Neural cell (in vitro differentiated cells): ENCODE results near the gene FAM20C. TPM values are rescaled to one million over a fixed set of nuclear protein-coding genes. Genes with fewer than 3 reads are reported as not detected.

Experiments
- H2AFZ ChIP-seq: fragments of 200-600, 300-800 bp; sonication (generic), shearing (Covaris generic); 2 replicates; pipeline ENCODE4 v1.6.0; 2014; ENCODE audit warnings: low read depth, mild to moderate bottlenecking, antibody characterized with exemption, low read length, moderate library complexity
- H3F3A ChIP-seq: fragments of 200-600 bp; shearing (Covaris generic); 2 replicates; pipeline ENCODE4 v1.6.1; 2016; ENCODE audit warnings: mild to moderate bottlenecking, moderate library complexity, mixed read lengths, antibody characterized with exemption, low read length; ENCODE audit not compliant: insufficient read depth, poor library complexity, severe bottlenecking
- H3K27ac ChIP-seq: fragments of 200-600, 300-800 bp; sonication (generic), shearing (Covaris generic); 2 replicates; pipeline ENCODE4 v1.5.1; 2014; ENCODE audit warnings: mild to moderate bottlenecking, low read length, moderate library complexity
- H3K27me3 ChIP-seq: fragments of 300-800, 200-600 bp; sonication (generic), shearing (Covaris generic); 2 replicates; pipeline ENCODE4 v1.6.0; 2014; ENCODE audit warnings: mild to moderate bottlenecking, low read depth, low read length, moderate library complexity; ENCODE audit not compliant: insufficient read depth
- H3K36me3 ChIP-seq: fragments of 300-800, 200-600 bp; sonication (generic), shearing (Covaris generic); 2 replicates; pipeline ENCODE4 v1.5.1; 2014; ENCODE audit warnings: mild to moderate bottlenecking, antibody characterized with exemption, low read length, moderate library complexity; ENCODE audit not compliant: insufficient read depth
- H3K4me2 ChIP-seq: fragments of 300-800, 200-600 bp; sonication (generic), shearing (Covaris generic); 2 replicates; pipeline ENCODE4 v1.6.0; 2014; ENCODE audit warnings: mild to moderate bottlenecking, low read length
- H3K4me3 ChIP-seq: fragments of 300-800, 200-600 bp; sonication (generic), shearing (Covaris generic); 2 replicates; pipeline ENCODE4 v1.5.1; 2014; ENCODE audit warnings: mild to moderate bottlenecking, low read length, moderate library complexity
- H3K79me2 ChIP-seq: fragments of 200-600 bp; shearing (Covaris generic); replicated peaks from 2 replicates; pipeline ENCODE4 v1.6.0; 2014; ENCODE audit warnings: mild to moderate bottlenecking, low read length, moderate library complexity; ENCODE audit not compliant: insufficient read depth
- H3K9ac ChIP-seq: fragments of 300-800, 200-600 bp; sonication (generic), shearing (Covaris generic); 2 replicates; pipeline ENCODE4 v1.6.1; 2016; ENCODE audit warnings: mild to moderate bottlenecking, low read length, mixed read lengths
- H3K9me2 ChIP-seq: fragments of 200-600 bp; shearing (Covaris generic); 2 replicates; pipeline ENCODE4 v1.6.1; 2016; ENCODE audit warnings: mild to moderate bottlenecking, low read length, mixed read lengths; ENCODE audit not compliant: insufficient read depth
- H3K9me3 ChIP-seq: fragments of 200-600, 300-800 bp; sonication (generic), shearing (Covaris generic); 2 replicates; pipeline ENCODE4 v1.6.1; 2016; ENCODE audit warnings: mild to moderate bottlenecking, mixed run types, low read length, moderate library complexity, mixed read lengths
- H4K20me1 ChIP-seq: fragments of 200-600 bp; shearing (Covaris generic); 2 replicates; pipeline ENCODE4 v1.6.1; 2016; ENCODE audit warnings: mild to moderate bottlenecking, mixed run types; ENCODE audit not compliant: insufficient read depth
- EP300 ChIP-seq: fragments of 450-650 bp; conservative IDR thresholded peaks from 2 replicates; pipeline ENCODE4 v1.6.1; 2014; ENCODE audit warnings: antibody characterized with exemption, mild to moderate bottlenecking, moderate library complexity; ENCODE audit not compliant: poor library complexity, severe bottlenecking
- EZH2 ChIP-seq: fragments of 200-600, 300-800 bp; shearing (Covaris generic), sonication (generic); IDR thresholded peaks from 2 replicates; pipeline ENCODE4 v1.6.1; 2014; ENCODE audit warnings: antibody characterized with exemption, low read length, borderline replicate concordance, mild to moderate bottlenecking; ENCODE audit not compliant: insufficient read depth, poor library complexity, severe bottlenecking
- MXI1 ChIP-seq: fragments of 450-650 bp; conservative IDR thresholded peaks from 2 replicates; pipeline ENCODE4 v1.6.1; 2014; ENCODE audit warnings: antibody characterized with exemption, mild to moderate bottlenecking; ENCODE audit not compliant: poor library complexity, severe bottlenecking
- POLR2AphosphoS5 ChIP-seq: IDR thresholded peaks from 2 replicates; pipeline ENCODE4 v1.6.1; 2012
- RAD21 ChIP-seq: fragments of 450-650 bp; conservative IDR thresholded peaks from 2 replicates; pipeline ENCODE4 v1.6.1; 2014; ENCODE audit warnings: antibody characterized with exemption, mild to moderate bottlenecking, moderate library complexity
- SMC3 ChIP-seq: fragments of 450-650 bp; conservative IDR thresholded peaks from 2 replicates; pipeline ENCODE4 v1.6.1; 2014; ENCODE audit warnings: antibody characterized with exemption, mild to moderate bottlenecking, moderate library complexity; ENCODE audit not compliant: poor library complexity
- TAF1 ChIP-seq: IDR thresholded peaks from 2 replicates; pipeline ENCODE4 v1.6.1; 2012; ENCODE audit warnings: low read depth
- polyA plus RNA-seq: library from polyadenylated mRNA; depleted of rRNA; stranded (reverse); fragments of >200 nt; gene quantifications from 2 replicates; pipeline ENCODE4 v1.2.3, GENCODE V29; 2014
- TF ChIP-seq, protein P1 (sequence below): IDR thresholded peaks from 2 replicates; pipeline ENCODE4 v1.6.1; 2012; ENCODE audit warnings: borderline replicate concordance
- TF ChIP-seq, protein P2 (sequence below): fragments of 450-650 bp; IDR thresholded peaks from 2 replicates; pipeline ENCODE4 v1.5.1; 2014; ENCODE audit warnings: antibody characterized with exemption, mild to moderate bottlenecking, moderate library complexity; ENCODE audit not compliant: poor library complexity, severe bottlenecking

Gene FAM20C
- polyA plus RNA-seq, 1 donor from 2014 or later: 22.7 TPM

DNA sequence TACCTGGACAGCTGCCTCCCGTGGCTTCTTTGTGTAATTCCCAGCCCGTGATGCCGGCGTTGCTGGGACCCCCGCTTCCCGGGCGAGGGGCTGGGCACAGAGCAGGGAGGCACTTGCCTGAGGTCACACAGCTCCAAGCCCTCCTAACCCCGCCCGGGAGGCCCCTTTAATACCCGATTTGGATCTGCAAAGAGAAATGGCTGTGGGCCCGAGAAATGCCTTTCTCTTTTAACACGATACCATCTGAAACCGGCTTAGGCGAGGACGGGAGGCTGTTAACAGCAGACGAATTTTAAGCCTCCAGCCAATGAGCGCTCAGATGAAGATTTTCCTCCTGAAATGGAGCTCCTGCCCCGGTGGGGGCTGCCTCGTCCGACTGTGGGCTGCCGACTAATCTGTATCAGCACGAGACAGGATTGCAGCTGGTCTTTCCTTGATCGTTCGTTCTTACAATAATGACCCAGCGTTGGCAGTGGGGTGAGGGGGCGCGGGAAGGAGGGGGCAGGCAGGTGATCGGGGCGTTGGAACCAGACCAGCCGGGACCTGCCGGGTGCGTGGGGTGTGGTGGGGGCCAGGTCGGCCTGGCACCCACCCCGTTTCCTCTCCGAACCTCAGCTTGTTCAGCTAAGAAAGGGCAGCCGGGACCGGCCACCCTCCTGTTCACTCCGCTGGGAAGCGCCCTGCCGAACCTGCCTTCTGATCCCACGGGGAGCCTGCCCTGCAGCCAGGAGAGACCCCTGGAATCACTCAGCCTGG is 61.4 kb downstream of the FAM20C start:
- H4K20me1 ChIP-seq: no peaks in the 10 kb centered on the region
- no peaks in the 10 kb centered on the region for H3K27me3 ChIP-seq
- H3F3A ChIP-seq: no peaks in the 10 kb centered on the region
- TF ChIP-seq TAF1 (no peak), MXI1 (no peak), RAD21 (no peak), POLR2AphosphoS5 (no peak), SMC3 (no peak), EZH2 (no peak), EP300 (no peak)
- TF ChIP-seq, protein P1, sequence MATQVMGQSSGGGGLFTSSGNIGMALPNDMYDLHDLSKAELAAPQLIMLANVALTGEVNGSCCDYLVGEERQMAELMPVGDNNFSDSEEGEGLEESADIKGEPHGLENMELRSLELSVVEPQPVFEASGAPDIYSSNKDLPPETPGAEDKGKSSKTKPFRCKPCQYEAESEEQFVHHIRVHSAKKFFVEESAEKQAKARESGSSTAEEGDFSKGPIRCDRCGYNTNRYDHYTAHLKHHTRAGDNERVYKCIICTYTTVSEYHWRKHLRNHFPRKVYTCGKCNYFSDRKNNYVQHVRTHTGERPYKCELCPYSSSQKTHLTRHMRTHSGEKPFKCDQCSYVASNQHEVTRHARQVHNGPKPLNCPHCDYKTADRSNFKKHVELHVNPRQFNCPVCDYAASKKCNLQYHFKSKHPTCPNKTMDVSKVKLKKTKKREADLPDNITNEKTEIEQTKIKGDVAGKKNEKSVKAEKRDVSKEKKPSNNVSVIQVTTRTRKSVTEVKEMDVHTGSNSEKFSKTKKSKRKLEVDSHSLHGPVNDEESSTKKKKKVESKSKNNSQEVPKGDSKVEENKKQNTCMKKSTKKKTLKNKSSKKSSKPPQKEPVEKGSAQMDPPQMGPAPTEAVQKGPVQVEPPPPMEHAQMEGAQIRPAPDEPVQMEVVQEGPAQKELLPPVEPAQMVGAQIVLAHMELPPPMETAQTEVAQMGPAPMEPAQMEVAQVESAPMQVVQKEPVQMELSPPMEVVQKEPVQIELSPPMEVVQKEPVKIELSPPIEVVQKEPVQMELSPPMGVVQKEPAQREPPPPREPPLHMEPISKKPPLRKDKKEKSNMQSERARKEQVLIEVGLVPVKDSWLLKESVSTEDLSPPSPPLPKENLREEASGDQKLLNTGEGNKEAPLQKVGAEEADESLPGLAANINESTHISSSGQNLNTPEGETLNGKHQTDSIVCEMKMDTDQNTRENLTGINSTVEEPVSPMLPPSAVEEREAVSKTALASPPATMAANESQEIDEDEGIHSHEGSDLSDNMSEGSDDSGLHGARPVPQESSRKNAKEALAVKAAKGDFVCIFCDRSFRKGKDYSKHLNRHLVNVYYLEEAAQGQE: no peak
- TF ChIP-seq, protein P2, sequence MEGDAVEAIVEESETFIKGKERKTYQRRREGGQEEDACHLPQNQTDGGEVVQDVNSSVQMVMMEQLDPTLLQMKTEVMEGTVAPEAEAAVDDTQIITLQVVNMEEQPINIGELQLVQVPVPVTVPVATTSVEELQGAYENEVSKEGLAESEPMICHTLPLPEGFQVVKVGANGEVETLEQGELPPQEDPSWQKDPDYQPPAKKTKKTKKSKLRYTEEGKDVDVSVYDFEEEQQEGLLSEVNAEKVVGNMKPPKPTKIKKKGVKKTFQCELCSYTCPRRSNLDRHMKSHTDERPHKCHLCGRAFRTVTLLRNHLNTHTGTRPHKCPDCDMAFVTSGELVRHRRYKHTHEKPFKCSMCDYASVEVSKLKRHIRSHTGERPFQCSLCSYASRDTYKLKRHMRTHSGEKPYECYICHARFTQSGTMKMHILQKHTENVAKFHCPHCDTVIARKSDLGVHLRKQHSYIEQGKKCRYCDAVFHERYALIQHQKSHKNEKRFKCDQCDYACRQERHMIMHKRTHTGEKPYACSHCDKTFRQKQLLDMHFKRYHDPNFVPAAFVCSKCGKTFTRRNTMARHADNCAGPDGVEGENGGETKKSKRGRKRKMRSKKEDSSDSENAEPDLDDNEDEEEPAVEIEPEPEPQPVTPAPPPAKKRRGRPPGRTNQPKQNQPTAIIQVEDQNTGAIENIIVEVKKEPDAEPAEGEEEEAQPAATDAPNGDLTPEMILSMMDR: no peak
- H2AFZ ChIP-seq: no peak overlapping the region
- H3K4me2 ChIP-seq: no peak overlapping the region
- no peak overlapping the region for H3K4me3 ChIP-seq
- no peak overlapping the region for H3K9ac ChIP-seq
- H3K9me3 ChIP-seq: no peaks in the 10 kb centered on the region
- peaks cover 6% of the 10 kb centered on the region for H3K36me3 ChIP-seq
- H3K79me2 ChIP-seq: no peaks in the 10 kb centered on the region
- H3K9me2 ChIP-seq: no peaks in the 10 kb centered on the region
- H3K27ac ChIP-seq: no peak overlapping the region

DNA sequence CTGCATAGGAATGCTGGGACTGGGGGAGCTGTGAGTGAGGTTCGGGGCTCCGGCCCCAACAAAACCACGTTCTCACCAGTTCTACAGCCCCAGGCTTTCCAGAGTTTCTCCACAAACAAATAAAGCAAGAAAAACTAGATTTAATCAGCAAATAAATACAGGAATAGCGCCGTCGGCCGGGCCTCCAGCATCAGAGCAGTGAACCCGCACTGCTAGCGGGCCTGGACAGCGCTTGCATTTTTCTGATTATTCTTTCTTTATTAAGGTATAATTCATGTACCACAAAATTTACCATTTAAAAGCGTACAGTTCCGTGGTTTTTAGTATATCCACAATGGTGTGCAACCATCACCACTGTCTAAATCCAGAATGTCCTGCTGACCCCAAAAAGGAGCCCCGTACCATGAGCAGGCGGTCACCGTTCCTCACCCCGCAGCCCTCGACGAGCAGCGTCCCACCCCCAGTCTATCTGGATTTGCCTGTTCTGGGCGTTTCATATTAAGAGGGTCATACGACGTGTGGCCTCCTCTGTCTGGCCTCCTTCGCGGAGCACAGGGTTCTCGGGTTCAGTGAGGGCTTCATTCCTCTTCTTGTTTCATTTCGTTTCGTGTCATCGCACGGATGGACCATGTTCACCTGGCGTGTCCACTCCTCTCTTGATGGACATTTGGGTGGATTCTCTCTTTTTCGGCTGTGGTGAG is 62.1 kb downstream of the FAM20C start:
- no peak overlapping the region for H3K4me2 ChIP-seq
- no peak overlapping the region for H3K27ac ChIP-seq
- H3K27me3 ChIP-seq: no peaks in the 10 kb centered on the region
- peaks cover 6% of the 10 kb centered on the region for H3K36me3 ChIP-seq
- H3F3A ChIP-seq: no peaks in the 10 kb centered on the region
- no peaks in the 10 kb centered on the region for H3K79me2 ChIP-seq
- H3K4me3 ChIP-seq: no peak overlapping the region
- H3K9me2 ChIP-seq: no peaks in the 10 kb centered on the region
- TF ChIP-seq, protein P1: no peak
- TF ChIP-seq MXI1: no peak
- TF ChIP-seq EZH2: no peak
- TF ChIP-seq SMC3: no peak
- TF ChIP-seq, protein P2: no peak
- no peak for TF ChIP-seq TAF1
- TF ChIP-seq EP300: no peak
- no peak for TF ChIP-seq RAD21
- no peak overlapping the region for H3K9ac ChIP-seq
- no peak overlapping the region for H2AFZ ChIP-seq
- H4K20me1 ChIP-seq: no peaks in the 10 kb centered on the region
- no peaks in the 10 kb centered on the region for H3K9me3 ChIP-seq
